Neuron (in vitro differentiated cells): ENCODE measurements around the gene KRT5.

Experiments
- H2AFZ ChIP-seq: one replicate; pipeline ENCODE4 v1.6.1; 2013; ENCODE audit warnings: low read depth, mild to moderate bottlenecking, inconsistent platforms, low read length, moderate library complexity
- H3K27me3 ChIP-seq: one replicate; pipeline ENCODE4 v1.6.1; 2013; ENCODE audit warnings: low read length; ENCODE audit not compliant: insufficient read depth
- H3K36me3 ChIP-seq: one replicate; pipeline ENCODE4 v1.6.1; 2013; ENCODE audit warnings: low read length; ENCODE audit not compliant: insufficient read depth
- H3K4me1 ChIP-seq: one replicate; pipeline ENCODE4 v1.6.1; 2013; ENCODE audit warnings: low read length; ENCODE audit not compliant: insufficient read depth
- H3K4me3 ChIP-seq: 2 replicates; pipeline ENCODE4 v1.5.1; 2013; ENCODE audit warnings: mild to moderate bottlenecking, low read length, moderate library complexity
- H3K9me3 ChIP-seq: one replicate; pipeline ENCODE4 v1.6.1; 2013; ENCODE audit warnings: low read length

Gene KRT5

GRCh38 chr12:52522346-52523011, 2.3 kb upstream of the KRT5 start:
- no peak overlapping the region for H3K4me3 ChIP-seq
- H3K4me1 ChIP-seq, result no peaks in the 10 kb centered on the region
- no peaks in the 10 kb centered on the region for H3K36me3 ChIP-seq
- no peak overlapping the region for H2AFZ ChIP-seq
- no peaks in the 10 kb centered on the region for H3K9me3 ChIP-seq
- H3K27me3 ChIP-seq, result no peaks in the 10 kb centered on the region

GRCh38 chr12:52521568-52522266, 1.5 kb upstream of the KRT5 start:
- Histone ChIP-seq H3K4me3 (no peak overlapping the region), H2AFZ (no peak overlapping the region), H3K27me3 (no peaks in the 10 kb centered on the region), H3K36me3 (no peaks in the 10 kb centered on the region), H3K9me3 (no peaks in the 10 kb centered on the region), H3K4me1 (no peaks in the 10 kb centered on the region)

- no peak overlapping the region for H2AFZ ChIP-seq
- no peaks in the 10 kb centered on the region for H3K36me3 ChIP-seq
- H3K9me3 ChIP-seq, result no peaks in the 10 kb centered on the region
- H3K27me3 ChIP-seq, result no peaks in the 10 kb centered on the region
- H3K4me3 ChIP-seq, result no peak overlapping the region
- no peaks in the 10 kb centered on the region for H3K4me1 ChIP-seq
Measured at GRCh38 chr12:52521175-52521567, 977 bp upstream of the KRT5 start.

- Histone ChIP-seq H2AFZ (no peak overlapping the region), H3K9me3 (no peaks in the 10 kb centered on the region), H3K4me3 (no peak overlapping the region), H3K4me1 (no peaks in the 10 kb centered on the region), H3K27me3 (no peaks in the 10 kb centered on the region), H3K36me3 (no peaks in the 10 kb centered on the region)
Measured at GRCh38 chr12:52519387-52519703, 849 bp downstream of the KRT5 start.

- Histone ChIP-seq H3K4me3 (no peak overlapping the region), H3K27me3 (no peaks in the 10 kb centered on the region), H3K4me1 (no peaks in the 10 kb centered on the region), H3K36me3 (no peaks in the 10 kb centered on the region), H3K9me3 (no peaks in the 10 kb centered on the region), H2AFZ (no peak overlapping the region)
Measured at GRCh38 chr12:52518574-52519386, 1.4 kb downstream of the KRT5 start.

- Histone ChIP-seq H3K4me1 (no peaks in the 10 kb centered on the region), H3K4me3 (no peak overlapping the region), H3K27me3 (no peaks in the 10 kb centered on the region), H2AFZ (no peak overlapping the region), H3K36me3 (no peaks in the 10 kb centered on the region), H3K9me3 (no peaks in the 10 kb centered on the region)
Measured at GRCh38 chr12:52517888-52518287, 2.3 kb downstream of the KRT5 start.

- no peak overlapping the region for H3K4me3 ChIP-seq
- no peaks in the 10 kb centered on the region for H3K4me1 ChIP-seq
- no peak overlapping the region for H2AFZ ChIP-seq
Measured at GRCh38 chr12:52517005-52517835, 3.0 kb downstream of the KRT5 start.

DNA sequence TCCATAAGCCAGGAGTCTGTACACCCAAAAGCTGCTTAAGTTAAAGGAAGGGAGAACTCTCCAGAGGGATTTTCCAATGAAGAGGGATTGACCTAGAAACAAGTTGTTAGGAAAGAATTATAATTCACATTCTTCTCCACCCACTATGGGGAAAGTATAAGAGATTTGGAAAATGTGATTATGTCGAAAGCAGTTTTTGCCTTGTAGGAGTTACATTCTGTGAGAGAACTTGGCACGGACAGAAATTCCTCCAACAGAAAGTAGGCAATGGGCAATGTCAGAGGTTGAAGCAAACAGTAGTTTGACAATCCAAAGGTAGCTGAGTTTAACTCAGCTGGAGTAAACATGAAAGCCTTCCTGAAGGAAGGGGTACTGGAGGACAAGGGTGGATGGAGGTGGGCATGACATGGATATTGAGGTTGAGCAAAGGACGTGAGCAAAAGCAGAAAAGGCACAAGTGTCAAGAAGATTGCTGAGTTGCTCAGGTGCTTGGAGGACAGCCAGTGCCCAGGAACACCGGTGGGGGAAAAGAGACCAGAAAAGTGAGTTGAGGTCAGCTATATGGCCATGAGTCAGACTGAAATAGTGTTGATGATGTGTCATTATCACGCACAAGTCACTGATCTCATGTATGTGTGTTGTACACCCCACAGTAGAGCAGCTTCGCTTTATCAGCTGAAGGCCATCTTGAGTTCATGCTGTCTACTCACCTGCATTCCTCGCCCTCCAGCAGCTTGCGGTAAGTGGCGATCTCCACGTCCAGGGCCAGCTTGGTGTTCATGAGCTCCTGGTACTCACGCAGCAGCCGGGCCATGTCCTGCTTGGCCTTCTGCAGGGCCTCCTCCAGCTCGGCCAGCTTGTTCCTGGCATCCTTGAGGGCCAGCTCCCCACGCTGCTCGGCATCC, 4.0 kb downstream of the KRT5 start:
- Histone ChIP-seq H3K4me3 (no peak overlapping the region), H3K4me1 (no peaks in the 10 kb centered on the region), H3K36me3 (no peaks in the 10 kb centered on the region), H3K27me3 (no peaks in the 10 kb centered on the region), H2AFZ (no peak overlapping the region), H3K9me3 (no peaks in the 10 kb centered on the region)

More at GRCh38 chr12:52517005-52517835, 3.0 kb downstream of the KRT5 start:
- Histone ChIP-seq H3K36me3 (no peaks in the 10 kb centered on the region), H3K9me3 (no peaks in the 10 kb centered on the region), H3K27me3 (no peaks in the 10 kb centered on the region)

DNA sequence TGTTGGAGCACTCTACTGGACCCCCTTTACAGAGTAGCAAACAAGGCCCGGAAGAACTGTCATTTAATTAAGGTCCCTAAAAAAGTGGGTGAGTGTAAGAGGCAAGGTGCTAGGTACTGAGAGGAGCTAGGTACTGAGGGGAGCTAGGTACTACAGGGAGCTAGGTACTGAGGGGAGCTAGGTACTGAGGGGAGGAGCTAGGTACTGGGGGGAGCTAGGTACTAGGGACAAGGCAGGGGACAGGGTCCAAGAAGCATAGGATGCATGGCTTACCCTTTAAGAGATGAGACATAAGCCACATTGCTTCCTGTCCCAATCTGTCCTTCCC, 4.9 kb downstream of the KRT5 start:
- no peaks in the 10 kb centered on the region for H3K4me1 ChIP-seq

GRCh38 chr12:52514471-52515318, 5.5 kb downstream of the KRT5 start:
- Histone ChIP-seq H2AFZ (no peak overlapping the region), H3K27me3 (no peaks in the 10 kb centered on the region), H3K4me3 (no peak overlapping the region), H3K36me3 (no peaks in the 10 kb centered on the region), H3K9me3 (no peaks in the 10 kb centered on the region), H3K4me1 (no peaks in the 10 kb centered on the region)

More for the DNA sequence above, 4.9 kb downstream of the KRT5 start:
- H3K36me3 ChIP-seq, result no peaks in the 10 kb centered on the region
- H2AFZ ChIP-seq, result no peak overlapping the region
- no peak overlapping the region for H3K4me3 ChIP-seq
- H3K9me3 ChIP-seq, result no peaks in the 10 kb centered on the region
- H3K27me3 ChIP-seq, result no peaks in the 10 kb centered on the region

- Histone ChIP-seq H3K27me3 (no peaks in the 10 kb centered on the region), H3K36me3 (no peaks in the 10 kb centered on the region), H2AFZ (no peak overlapping the region), H3K4me1 (no peaks in the 10 kb centered on the region), H3K9me3 (no peaks in the 10 kb centered on the region), H3K4me3 (no peak overlapping the region)
Measured at GRCh38 chr12:52513736-52514135, 6.5 kb downstream of the KRT5 start.
